HG03196 (cell line): ENCODE data around the gene HMX2.

ENCODE experiments used
- ATAC-seq: cut with Tn5 transposase; IDR thresholded peaks from one replicate; pipeline ENCODE4 v1.9.1; 2021; ENCODE audit not compliant: unreplicated experiment

The HMX2 gene, protein sequence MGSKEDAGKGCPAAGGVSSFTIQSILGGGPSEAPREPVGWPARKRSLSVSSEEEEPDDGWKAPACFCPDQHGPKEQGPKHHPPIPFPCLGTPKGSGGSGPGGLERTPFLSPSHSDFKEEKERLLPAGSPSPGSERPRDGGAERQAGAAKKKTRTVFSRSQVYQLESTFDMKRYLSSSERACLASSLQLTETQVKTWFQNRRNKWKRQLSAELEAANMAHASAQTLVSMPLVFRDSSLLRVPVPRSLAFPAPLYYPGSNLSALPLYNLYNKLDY

DNA sequence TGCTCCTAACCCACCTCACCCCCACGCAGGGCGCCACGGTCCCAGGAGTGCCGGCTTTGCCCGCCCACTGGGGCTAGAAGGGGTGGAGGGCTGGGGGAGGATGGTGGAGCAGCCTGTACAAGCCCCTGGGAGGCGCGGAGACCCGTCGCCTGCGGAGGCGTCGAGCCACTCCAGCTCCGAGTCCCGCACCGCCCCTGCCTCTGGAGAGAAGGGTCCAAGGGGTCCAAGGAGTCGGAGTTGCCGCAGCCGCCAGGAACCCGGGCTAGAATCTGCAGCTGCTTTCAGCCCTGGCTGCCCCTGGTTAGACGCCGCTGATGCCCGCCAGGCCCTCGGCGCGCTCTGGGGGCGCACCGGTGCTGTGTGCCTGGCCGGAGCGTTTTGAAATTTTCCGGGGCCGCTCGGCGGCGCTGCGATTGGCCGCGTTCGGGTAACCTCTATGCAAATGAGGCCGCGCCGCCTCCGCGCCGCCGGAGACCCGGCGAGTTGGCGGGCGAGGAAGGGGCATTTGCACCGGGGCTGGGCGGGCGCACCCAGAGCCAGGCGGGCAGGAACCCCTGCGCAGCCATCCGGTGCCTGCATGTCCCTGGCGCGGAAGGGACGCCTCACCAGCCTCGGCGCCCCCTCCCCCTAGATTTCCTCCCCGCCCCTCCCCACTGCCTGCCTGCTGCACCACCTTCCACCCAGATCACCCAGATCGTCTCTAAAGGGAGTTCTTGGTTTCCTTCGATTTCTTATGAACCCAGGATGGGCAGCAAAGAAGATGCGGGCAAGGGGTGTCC, at the start of gene HMX2:
Gene HMX2, plus strand, starts transcription at position 502 of the 779 bp plus-strand sequence. Its CDS starts 243 bp downstream, at position 745.
- no peak for ATAC-seq

- no peak for ATAC-seq
These were observed 47.7 kb upstream of the HMX2 start for GRCh38 chr10:123100030-123100762.

DNA sequence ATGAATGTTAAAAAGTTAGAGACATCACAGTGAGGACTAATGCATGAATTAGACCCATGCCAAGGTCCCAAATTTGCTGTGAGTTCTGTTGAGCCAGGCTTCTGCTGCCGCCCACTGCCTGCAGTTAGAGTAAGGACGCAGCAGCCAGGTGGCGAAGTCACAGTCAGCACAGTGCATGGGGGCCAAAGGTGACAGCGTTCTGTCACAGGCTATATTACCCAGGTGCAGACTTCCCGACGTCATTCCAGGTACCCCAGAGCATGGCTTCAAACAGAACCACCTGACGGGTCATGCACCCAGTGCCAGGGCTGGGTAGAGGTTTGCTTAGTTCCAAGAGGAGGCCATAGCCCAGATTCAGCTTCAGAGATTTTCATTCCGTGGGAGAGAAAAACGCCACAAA, 46.1 kb upstream of the HMX2 start:
- no peak for ATAC-seq

GRCh38 chr10:123102673-123103072, 45.3 kb upstream of the HMX2 start:
- no peak for ATAC-seq

DNA sequence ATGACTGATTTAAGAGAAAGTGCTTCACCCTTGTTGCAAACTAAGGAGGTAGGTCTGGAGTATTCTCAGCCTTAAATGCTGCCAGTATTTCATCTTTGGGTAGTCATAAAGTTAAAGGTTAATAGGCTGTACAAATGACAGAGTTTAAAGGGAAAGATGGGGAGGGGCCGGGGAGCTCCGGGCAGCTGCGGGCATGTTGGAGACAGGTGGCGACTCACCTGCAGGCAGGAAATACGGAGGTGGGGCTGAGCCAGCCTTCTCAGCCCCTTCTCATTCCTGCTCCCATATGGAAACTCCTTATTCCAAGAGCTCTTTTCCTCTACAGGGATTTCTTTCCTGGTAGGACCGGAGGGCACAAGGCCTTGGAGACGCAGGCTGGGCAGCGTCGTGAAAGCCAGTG, 44.0 kb upstream of the HMX2 start:
- no peak for ATAC-seq

- no peak for ATAC-seq
These were observed 38.5 kb upstream of the HMX2 start for GRCh38 chr10:123109466-123109865.

DNA sequence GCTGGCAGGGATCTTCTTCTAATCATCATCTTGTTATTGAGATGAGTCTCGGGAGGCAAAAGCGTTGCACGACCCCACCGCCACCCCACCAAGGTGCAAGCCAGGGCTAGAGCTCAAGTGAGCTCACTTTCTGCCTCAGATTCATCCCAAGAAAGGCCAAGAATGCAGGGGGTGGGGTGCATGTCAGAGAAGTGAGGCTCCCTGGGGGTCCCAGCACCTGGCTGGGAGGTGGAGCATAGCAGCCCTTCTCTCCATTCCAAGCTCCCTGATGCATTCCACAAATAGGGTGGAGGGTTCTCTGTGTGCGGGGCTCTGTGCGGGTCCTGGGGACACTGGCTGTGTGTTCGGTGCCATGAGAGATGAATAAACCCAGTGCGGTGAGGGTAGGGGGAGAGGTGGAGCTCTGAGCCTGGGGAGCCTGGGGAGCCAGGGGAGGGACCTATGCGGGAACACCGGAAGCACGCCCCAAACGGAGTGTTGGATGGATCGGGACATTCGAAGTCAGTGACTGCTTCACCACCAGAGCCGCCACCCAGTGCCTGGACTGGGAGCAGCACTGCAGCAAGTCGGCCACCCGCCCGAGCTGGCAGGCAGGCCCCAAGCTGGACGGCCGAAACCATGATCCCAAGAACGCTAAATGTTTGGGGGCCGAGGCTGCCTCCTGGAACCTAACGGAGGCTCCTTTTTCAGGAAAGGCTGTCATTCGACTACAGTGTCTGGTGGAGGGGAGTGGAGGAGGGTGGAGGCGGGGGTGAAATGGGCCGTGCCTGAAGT, 30.1 kb upstream of the HMX2 start:
- no peak for ATAC-seq

DNA sequence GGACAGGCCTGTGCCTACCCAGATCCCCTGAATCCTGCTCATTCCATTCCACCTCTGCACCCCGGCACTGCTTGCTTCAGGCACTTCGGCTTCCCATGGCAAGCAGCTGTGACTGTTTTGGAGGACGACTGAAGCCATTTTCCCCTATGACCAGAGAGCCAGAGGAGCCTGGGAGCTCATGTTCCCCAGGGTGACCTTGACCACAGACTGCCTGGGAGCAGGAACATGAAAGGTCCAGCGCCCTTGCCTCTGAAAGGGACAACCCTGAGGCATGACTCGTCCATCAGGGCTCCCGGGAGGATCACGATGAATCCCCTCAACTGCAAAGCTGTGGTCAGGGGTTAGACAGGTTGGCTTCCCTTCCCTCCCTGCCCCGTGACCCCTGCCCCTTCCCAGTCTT, 28.9 kb upstream of the HMX2 start:
- no peak for ATAC-seq

DNA sequence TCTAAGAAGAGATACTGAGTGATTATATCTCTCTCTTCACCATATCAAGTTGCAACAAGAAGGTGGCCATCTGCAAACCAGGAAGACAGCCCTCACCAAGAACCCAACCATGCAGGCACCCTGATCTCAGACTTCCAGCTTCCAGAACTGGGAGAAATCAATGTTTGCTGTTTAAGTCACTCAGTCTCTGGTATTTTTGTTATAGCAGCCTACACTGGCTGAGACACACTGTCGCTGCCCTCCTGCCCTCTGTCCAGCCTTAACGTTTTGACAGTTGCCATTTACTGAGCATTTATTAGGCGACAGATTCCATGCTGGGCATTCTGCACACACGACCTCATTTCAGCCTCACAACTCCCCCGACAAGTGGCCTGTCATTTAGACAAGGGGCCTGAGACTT, 21.7 kb upstream of the HMX2 start:
- no peak for ATAC-seq

GRCh38 chr10:123129618-123130271, 18.2 kb upstream of the HMX2 start:
- no peak for ATAC-seq

- no peak for ATAC-seq
These were observed 15.1 kb upstream of the HMX2 start for GRCh38 chr10:123132576-123133477.

- no peak for ATAC-seq
These were observed 14.2 kb upstream of the HMX2 start for GRCh38 chr10:123133541-123134342.

- no peak for ATAC-seq
These were observed 13.5 kb upstream of the HMX2 start for GRCh38 chr10:123134343-123134914.

DNA sequence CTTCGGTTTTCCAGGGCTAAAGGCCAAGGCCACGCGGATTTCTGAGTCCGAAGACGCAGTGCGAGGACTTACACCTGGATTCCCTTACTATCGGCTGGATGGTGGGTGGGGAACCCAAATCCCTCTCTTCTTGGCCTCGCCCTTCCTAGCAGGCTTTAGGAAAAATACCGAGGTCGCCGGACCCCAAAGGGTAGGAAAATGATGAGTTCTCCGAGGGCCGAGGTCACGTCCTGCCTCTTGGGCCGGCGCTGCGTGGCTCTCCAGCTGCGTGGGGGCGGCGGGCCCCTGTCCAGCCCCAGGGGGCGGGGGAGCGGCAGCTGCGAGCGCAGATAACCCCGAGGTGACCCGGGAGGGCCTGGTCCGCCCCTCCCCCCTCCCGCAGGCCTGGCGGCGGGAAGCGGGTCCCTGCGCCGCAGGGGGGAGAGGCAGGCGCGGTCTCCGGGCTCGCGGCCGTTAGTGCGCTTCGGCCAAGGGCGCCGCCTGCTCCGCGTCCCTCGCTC, 13.0 kb upstream of the HMX2 start:
- no peak for ATAC-seq

DNA sequence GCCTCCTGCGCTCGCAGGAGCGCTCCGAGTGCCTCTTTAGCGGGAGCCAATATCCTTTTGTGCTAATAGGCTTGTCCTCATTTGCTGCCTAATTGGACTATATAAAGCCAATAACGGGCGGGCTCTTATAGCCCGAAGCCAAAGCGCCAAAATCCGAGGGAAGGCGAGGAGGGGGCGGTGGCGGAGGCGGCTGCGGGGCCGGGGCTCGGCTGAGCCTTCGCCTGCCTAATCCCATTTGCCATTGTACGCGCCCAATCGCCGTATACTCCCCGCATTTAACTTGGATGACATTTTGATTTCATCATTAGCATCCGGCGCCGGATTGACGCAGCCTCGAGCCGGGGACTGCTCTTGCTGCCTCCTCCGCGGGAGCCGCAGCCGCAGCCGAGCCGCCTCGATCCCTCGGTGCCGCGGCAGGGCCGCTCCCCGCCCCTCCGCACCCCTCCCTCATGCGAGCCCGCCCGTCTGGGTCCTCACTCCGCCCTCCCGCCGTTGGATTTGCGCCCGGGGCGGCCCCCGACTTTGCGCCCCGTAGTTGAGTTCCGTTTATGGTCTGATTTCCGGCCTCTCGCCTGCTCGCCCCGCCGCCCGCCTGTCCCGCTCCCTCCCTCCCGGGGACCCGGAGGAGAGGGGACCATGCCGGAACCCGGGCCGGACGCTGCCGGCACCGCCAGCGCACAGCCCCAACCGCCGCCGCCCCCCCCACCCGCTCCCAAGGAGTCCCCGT, 12.4 kb upstream of the HMX2 start, which contains the start of gene HMX3:
Gene HMX3, plus strand, starts transcription at position 556 of the 727 bp plus-strand sequence. Its CDS starts 81 bp downstream, at position 637.
- no peak for ATAC-seq

- no peak for ATAC-seq
These were observed 11.6 kb upstream of the HMX2 start for GRCh38 chr10:123136221-123136805.
